A549 (cell line): ENCODE measurements around the gene TSC2. TPM values are rescaled to one million over a fixed set of nuclear protein-coding genes. Genes with fewer than 3 reads are reported as not detected.

Source experiments
- ATAC-seq, 2 experiments: fragments of 200-7000 bp in 1 of 2; fragments of >200 bp in 1 of 2; cut with Nextera tagmentation in 1 of 2; cut with Tn5 transposase in 1 of 2; 3 replicates each; pipeline versions ENCODE4 v1.8.0 to v1.9.1; 2018 to 2020; ENCODE audit warnings: mild to moderate bottlenecking in 1 of 2, moderate library complexity in 1 of 2
- CTCF ChIA-PET: fragments of 300-600 bp; sonication (Branson Sonifier 250); formaldehyde crosslinking; extraction: SDS; loops from one replicate; lab custom pipeline; 2021; ENCODE audit warnings: antibody characterized with exemption, inconsistent platforms; lab: Yijun Ruan, JAX
- POLR2A ChIA-PET: fragments of 350-600 bp; formaldehyde crosslinking; extraction: SDS; loops from one replicate; lab custom pipeline; 2021; ENCODE audit warnings: antibody characterized with exemption, inconsistent platforms; lab: Yijun Ruan, JAX
- DNase-seq, 2 experiments: peaks; one replicate each; pipeline versions ENCODE4 v3.0.0 to v3.0.0-alpha.2; 2011 to 2016; ENCODE audit warnings: low read depth in 1 of 2, low spot score in 1 of 2
- FAIRE-seq: peaks from 2 replicates; lab custom pipeline; 2011; peaks lifted over from hg19 to GRCh38; lab: Jason Lieb, UNC
- H3K27ac ChIP-seq, 2 experiments: fragments of >200 bp; sonication (Bioruptor Twin); formaldehyde crosslinking; 3 replicates each; pipeline ENCODE4 v1.5.1; 2016 to 2017
- H3K4me1 ChIP-seq: fragments of >200 bp; sonication (Bioruptor Twin); formaldehyde crosslinking; 3 replicates; pipeline ENCODE4 v1.6.1; 2016
- H3K4me2 ChIP-seq: fragments of >200 bp; sonication (Bioruptor Twin); formaldehyde crosslinking; 3 replicates; pipeline ENCODE4 v1.6.1; 2016
- H3K4me3 ChIP-seq: fragments of >200 bp; sonication (Bioruptor Twin); formaldehyde crosslinking; 3 replicates; pipeline ENCODE4 v1.5.1; 2016
- H3K9me3 ChIP-seq: fragments of >200 bp; sonication (Bioruptor Twin); formaldehyde crosslinking; 3 replicates; pipeline ENCODE4 v1.6.1; 2016
- ATOH8 ChIP-seq: fragments of 250-450 bp; sonication (Bioruptor Pico); IDR thresholded peaks from 2 replicates; pipeline ENCODE4 v1.5.0; 2020; ENCODE audit warnings: low read depth, mild to moderate bottlenecking, moderate library complexity
- BCL3 ChIP-seq: fragments of >200 bp; sonication (Bioruptor Twin); formaldehyde crosslinking; IDR thresholded peaks from 3 replicates; pipeline ENCODE4 v1.6.1; 2016
- BHLHE40 ChIP-seq: IDR thresholded peaks from 2 replicates; pipeline ENCODE4 v1.6.1; 2012; ENCODE audit warnings: low read depth, low read length, inconsistent platforms
- CBX8 ChIP-seq: fragments of 200-600 bp; sonication (generic); IDR thresholded peaks from 2 replicates; pipeline ENCODE4 v1.6.1; 2016
- CHD4 ChIP-seq: fragments of 200-600 bp; sonication (generic); IDR thresholded peaks from 2 replicates; pipeline ENCODE4 v1.6.1; 2016; ENCODE audit warnings: antibody characterized with exemption, mild to moderate bottlenecking, borderline replicate concordance
- CTCF ChIP-seq: fragments of >200 bp; sonication (Bioruptor Twin); formaldehyde crosslinking; IDR thresholded peaks from 3 replicates; pipeline ENCODE4 v1.5.1; 2016
- EHMT2 ChIP-seq: fragments of 200-600 bp; sonication (generic); IDR thresholded peaks from 2 replicates; pipeline ENCODE4 v1.6.1; 2016; ENCODE audit warnings: antibody characterized with exemption, low read depth, mild to moderate bottlenecking, moderate library complexity
- EP300 ChIP-seq, 2 experiments: fragments of >200 bp; sonication (Bioruptor Twin); formaldehyde crosslinking; IDR thresholded peaks; 2 replicates in 1 of 2; 3 replicates in 1 of 2; pipeline ENCODE4 v1.6.1; 2016 to 2017
- ESRRA ChIP-seq: fragments of 150-350 bp; IDR thresholded peaks from 2 replicates; pipeline ENCODE4 v1.6.1; 2014; ENCODE audit warnings: mild to moderate bottlenecking, low read length, borderline replicate concordance
- FOSB ChIP-seq: fragments of 250-450 bp; sonication (Bioruptor Pico); IDR thresholded peaks from 2 replicates; pipeline ENCODE4 v1.5.0; 2020; ENCODE audit warnings: mild to moderate bottlenecking, moderate library complexity
- FOXS1 ChIP-seq: fragments of 250-450 bp; sonication (Bioruptor Pico); IDR thresholded peaks from 2 replicates; pipeline ENCODE4 v1.5.0; 2020; ENCODE audit warnings: mild to moderate bottlenecking, moderate library complexity
- HDAC2 ChIP-seq: fragments of 200-600 bp; sonication (generic); IDR thresholded peaks from 2 replicates; pipeline ENCODE4 v1.6.1; 2016
- HMGXB4 ChIP-seq: fragments of 250-450 bp; sonication (Bioruptor Pico); IDR thresholded peaks from 2 replicates; pipeline ENCODE4 v1.5.0; 2021; ENCODE audit warnings: mild to moderate bottlenecking, moderate library complexity, borderline replicate concordance
- HOXB13 ChIP-seq: fragments of 250-450 bp; sonication (Bioruptor Pico); IDR thresholded peaks from 2 replicates; pipeline ENCODE4 v1.5.0; 2020; ENCODE audit warnings: low read depth, mild to moderate bottlenecking, moderate library complexity
- KDM1A ChIP-seq: fragments of 200-600 bp; sonication (generic); IDR thresholded peaks from 2 replicates; pipeline ENCODE4 v1.6.1; 2016; ENCODE audit warnings: low read depth, mild to moderate bottlenecking
- MAX ChIP-seq: IDR thresholded peaks from 2 replicates; pipeline ENCODE4 v1.6.1; 2012
- NFE2L2 ChIP-seq: fragments of 150-350 bp; conservative IDR thresholded peaks from 2 replicates; pipeline ENCODE4 v1.6.1; 2014; ENCODE audit warnings: low read length
- POLR2A ChIP-seq: IDR thresholded peaks from 2 replicates; pipeline ENCODE4 v1.6.1; 2012; ENCODE audit warnings: mild to moderate bottlenecking, low read length
- RAD21 ChIP-seq, 2 experiments: fragments of >200 bp in 1 of 2; sonication (Bioruptor Twin) in 1 of 2; formaldehyde crosslinking in 1 of 2; IDR thresholded peaks in 1 of 2; conservative IDR thresholded peaks in 1 of 2; 2 replicates in 1 of 2; 3 replicates in 1 of 2; pipeline ENCODE4 v1.6.1; 2012 to 2018; ENCODE audit warnings: inconsistent platforms in 1 of 2
- RARB ChIP-seq: fragments of 250-450 bp; sonication (Bioruptor Pico); IDR thresholded peaks from 2 replicates; pipeline ENCODE4 v1.8.0; 2021; ENCODE audit warnings: mild to moderate bottlenecking, moderate library complexity
- TFCP2L1 ChIP-seq: fragments of 250-450 bp; sonication (Bioruptor Pico); IDR thresholded peaks from 2 replicates; pipeline ENCODE4 v1.5.0; 2021; ENCODE audit warnings: mild to moderate bottlenecking
- ZC3H11A ChIP-seq: fragments of 450-650 bp; IDR thresholded peaks from 2 replicates; pipeline ENCODE4 v1.6.1; 2014; ENCODE audit warnings: antibody characterized with exemption, mild to moderate bottlenecking
- ZFP36 ChIP-seq: fragments of 450-650 bp; IDR thresholded peaks from 2 replicates; pipeline ENCODE4 v1.6.1; 2014; ENCODE audit warnings: borderline replicate concordance; ENCODE audit not compliant: partially characterized antibody
- ZNF302 ChIP-seq: fragments of 250-450 bp; sonication (Bioruptor Pico); IDR thresholded peaks from 2 replicates; pipeline ENCODE4 v1.9.0; 2021; ENCODE audit warnings: inconsistent platforms, mild to moderate bottlenecking, moderate library complexity
- WGBS: methylation state at CpG from one replicate; pipeline ENCODE4 v1.1.6; 2017; ENCODE audit errors: missing lambda C conversion rate; 5-methylcytosine and 5-hydroxymethylcytosine counted together
- polyA plus RNA-seq, 4 experiments: library from polyadenylated mRNA; depleted of rRNA in 3 of 4; stranded (reverse); fragments of >200 nt; fragmentation: RNase III in 1 of 4; extraction: RNeasy Plus Mini Kit Qiagen cat#74134 plus additional on column Dnase treatment in 1 of 4; gene quantifications; 2 replicates in 3 of 4; 3 replicates in 1 of 4; pipeline ENCODE4 v1.2.3, GENCODE V29; 2011 to 2017

The TSC2 gene
- polyA plus RNA-seq, 2 of the 4 experiments (the other 2 are of a cell fraction), result 32.6 to 47.3 TPM

- CTCF ChIA-PET, result interaction anchor here (0.6 to 3.9 kb wide), 15 partner anchors 7 to 898 kb away, joined by 3 to 29 read pairs (median 4); no protein-coding TSS in a partner anchor
- FAIRE-seq (no peak), ATAC-seq (peak; percentile 38 to 54), DNase-seq (no peak)
- no peaks in the 10 kb centered on the region for H3K9me3 ChIP-seq
- POLR2A ChIA-PET, result interaction anchor here (1.1 to 2.1 kb wide), 5 partner anchors 8 to 108 kb away, joined by 3 to 15 read pairs (median 5); partner anchors contain the start of genes RPS2, TBL3 and TRAF7
- peak overlapping the region; percentile 98 for H3K4me2 ChIP-seq
- peak overlapping the region; percentile 68 for H3K4me3 ChIP-seq
- peaks cover 41% of the 10 kb centered on the region for H3K4me1 ChIP-seq
- peak overlapping the region; percentile 79 to 91 for H3K27ac ChIP-seq
- TF ChIP-seq BCL3, result no peak
- no peak for TF ChIP-seq RARB (CRISPR knock-in tag)
- TF ChIP-seq ESRRA, result no peak
- no peak for TF ChIP-seq HMGXB4 (CRISPR knock-in tag)
- TF ChIP-seq HDAC2, result no peak
- no peak for TF ChIP-seq FOXS1
- no peak for TF ChIP-seq CHD4
- TF ChIP-seq TFCP2L1 (CRISPR knock-in tag), result no peak
- TF ChIP-seq ZFP36, result no peak
- TF ChIP-seq NFE2L2, result no peak
- no peak for TF ChIP-seq ATOH8 (CRISPR knock-in tag)
- TF ChIP-seq HOXB13 (CRISPR knock-in tag), result no peak
- no peak for TF ChIP-seq KDM1A
- TF ChIP-seq CTCF, result no peak
- TF ChIP-seq MAX, result no peak
- TF ChIP-seq POLR2A, result no peak
- no peak for TF ChIP-seq CBX8
- WGBS, result 17% methylated on average over 8 of the region's 8 CpGs
Measured at GRCh38 chr16:2046893-2047329, 874 bp upstream of the TSC2 start.

- DNase-seq (no peak), ATAC-seq (peak; percentile 30 to 50; a peak in 5 of 6 replicates), FAIRE-seq (no peak)
- H3K27ac ChIP-seq, result peak overlapping the region; percentile 73 to 91
- H3K4me3 ChIP-seq, result peak overlapping the region; percentile 68
- peak overlapping the region; percentile 98 for H3K4me2 ChIP-seq
- H3K4me1 ChIP-seq, result peaks cover 29% of the 10 kb centered on the region
- TF ChIP-seq FOSB (CRISPR knock-in tag) (no peak), ZNF302 (CRISPR knock-in tag) (no peak), EHMT2 (no peak), ZC3H11A (no peak), RAD21 (conservative IDR thresholded peaks at IDR 0.05 in 1 of 2, IDR thresholded peaks at IDR 0.05 in 1 of 2) (no peak), BHLHE40 (no peak), EP300 (IDR thresholded peaks at IDR 0.05) (no peak)
- CTCF ChIA-PET, result interaction anchor here (0.8 to 3.9 kb wide), 9 partner anchors 9 to 125 kb away, joined by 3 to 29 read pairs (median 6); no protein-coding TSS in a partner anchor
- POLR2A ChIA-PET, result interaction anchor here (0.7 to 2.1 kb wide), 8 partner anchors 8 to 107 kb away, joined by 3 to 15 read pairs (median 4); partner anchors contain the start of genes RPS2 and TRAF7
- no peaks in the 10 kb centered on the region for H3K9me3 ChIP-seq
- WGBS, result 1% methylated on average over 24 of the region's 30 CpGs
Measured at GRCh38 chr16:2048116-2048543, 345 bp downstream of the TSC2 start.
